Thyroid gland (tissue), 4 donors: Measurements from ENCODE around the gene CXCL14.

Source experiments
- POLR2A ChIP-seq, 2 donors: fragments of 450-650 bp; IDR thresholded peaks; one replicate each; pipeline ENCODE4 v1.6.1; 2017; ENCODE audit warnings: antibody characterized with exemption in 2 of 2, mild to moderate bottlenecking in 2 of 2, moderate library complexity in 1 of 2
- TF ChIP-seq, protein P1 (sequence below), 6 experiments: fragments of 200-600 bp in 3 of 6; fragments of 450-650 bp in 3 of 6; sonication (generic) in 3 of 6; IDR thresholded peaks; one replicate each; pipeline ENCODE4 v1.5.1; 2016 to 2019; ENCODE audit warnings: antibody characterized with exemption in 6 of 6, mild to moderate bottlenecking in 2 of 6, inconsistent platforms in 1 of 6, moderate library complexity in 1 of 6

- no peak for TF ChIP-seq POLR2A (IDR thresholded peaks at IDR 0.05)
- TF ChIP-seq, protein P1, sequence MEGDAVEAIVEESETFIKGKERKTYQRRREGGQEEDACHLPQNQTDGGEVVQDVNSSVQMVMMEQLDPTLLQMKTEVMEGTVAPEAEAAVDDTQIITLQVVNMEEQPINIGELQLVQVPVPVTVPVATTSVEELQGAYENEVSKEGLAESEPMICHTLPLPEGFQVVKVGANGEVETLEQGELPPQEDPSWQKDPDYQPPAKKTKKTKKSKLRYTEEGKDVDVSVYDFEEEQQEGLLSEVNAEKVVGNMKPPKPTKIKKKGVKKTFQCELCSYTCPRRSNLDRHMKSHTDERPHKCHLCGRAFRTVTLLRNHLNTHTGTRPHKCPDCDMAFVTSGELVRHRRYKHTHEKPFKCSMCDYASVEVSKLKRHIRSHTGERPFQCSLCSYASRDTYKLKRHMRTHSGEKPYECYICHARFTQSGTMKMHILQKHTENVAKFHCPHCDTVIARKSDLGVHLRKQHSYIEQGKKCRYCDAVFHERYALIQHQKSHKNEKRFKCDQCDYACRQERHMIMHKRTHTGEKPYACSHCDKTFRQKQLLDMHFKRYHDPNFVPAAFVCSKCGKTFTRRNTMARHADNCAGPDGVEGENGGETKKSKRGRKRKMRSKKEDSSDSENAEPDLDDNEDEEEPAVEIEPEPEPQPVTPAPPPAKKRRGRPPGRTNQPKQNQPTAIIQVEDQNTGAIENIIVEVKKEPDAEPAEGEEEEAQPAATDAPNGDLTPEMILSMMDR (IDR thresholded peaks at IDR 0.05) = no peak
Measured at GRCh38 chr5:135594416-135594960, 15.7 kb upstream of the CXCL14 start.
